Heart left ventricle (tissue), 16 donors: ENCODE measurements around the gene MAML1. TPM values are rescaled to one million over a fixed set of nuclear protein-coding genes. Genes with fewer than 3 reads are reported as not detected.
"Not testable (repeated sequence)": the region's sequence is repeated elsewhere in the genome, so short reads cannot be mapped to it uniquely, and the experiment has no call there.

Experiments
- ATAC-seq, 4 donors: fragments of 200-7000 bp; cut with Tn5 transposase; one replicate each; pipeline ENCODE4 v1.9.1; 2020 to 2022; ENCODE audit warnings: moderate library complexity in 4 of 4, mild to moderate bottlenecking in 3 of 4, moderate number of reproducible peaks in 1 of 4
- DNase-seq, 5 donors: peaks; one replicate each; pipeline ENCODE4 v3.0.0-alpha.2; 2020
- H3K27ac ChIP-seq, 12 donors: fragments of 200-600 bp; sonication (generic) in 4 of 12; one replicate each; pipeline versions ENCODE4 v1.5.0 to v1.8.0; 2016 to 2022; ENCODE audit warnings: mild to moderate bottlenecking in 2 of 12
- H3K27me3 ChIP-seq, 9 donors: fragments of 200-600 bp; sonication (generic) in 2 of 9; one replicate each; pipeline versions ENCODE4 v1.5.1 to v1.8.0; 2016 to 2022; ENCODE audit warnings: mild to moderate bottlenecking in 3 of 9
- H3K36me3 ChIP-seq, 9 donors: fragments of 200-600 bp; sonication (generic) in 2 of 9; one replicate each; pipeline versions ENCODE4 v1.5.0 to v1.8.0; 2018 to 2022; ENCODE audit warnings: mild to moderate bottlenecking in 2 of 9
- H3K4me1 ChIP-seq, 12 donors: fragments of 200-600 bp; sonication (generic) in 4 of 12; one replicate each; pipeline versions ENCODE4 v1.5.0 to v1.8.0; 2016 to 2022; ENCODE audit warnings: mild to moderate bottlenecking in 3 of 12
- H3K4me3 ChIP-seq, 12 donors: fragments of 200-600 bp; sonication (generic) in 4 of 12; one replicate each; pipeline versions ENCODE4 v1.5.0 to v1.8.0; 2017 to 2022; ENCODE audit warnings: mild to moderate bottlenecking in 9 of 12, moderate library complexity in 4 of 12
- H3K9me3 ChIP-seq, 12 donors: fragments of 200-600 bp; sonication (generic) in 4 of 12; one replicate each; pipeline versions ENCODE4 v1.5.0 to v1.8.0; 2016 to 2022; ENCODE audit warnings: mild to moderate bottlenecking in 1 of 12
- POLR2A ChIP-seq, 2 donors: fragments of 450-650 bp; IDR thresholded peaks; one replicate each; pipeline ENCODE4 v1.6.1; 2017; ENCODE audit warnings: antibody characterized with exemption in 2 of 2, mild to moderate bottlenecking in 2 of 2, moderate library complexity in 2 of 2
- WGBS, 4 donors: extraction: QIAGEN DNeasy Blood & Tissue Kit in 2 of 4; methylation state at CpG; one replicate each; pipeline versions ENCODE4 v1.1.5 to v1.1.7; 2013 to 2018; 5-methylcytosine and 5-hydroxymethylcytosine counted together
- intact Hi-C, 10 donors: fragments of 100-400 bp; cut with DNase I; formaldehyde crosslinking; loops; one replicate each; pipeline versions ENCODE4 v1.11.1 to v1.14.2; 2022
- long read RNA-seq, 3 donors: library from polyadenylated mRNA; unstranded; transcript quantifications; one replicate each; pipeline ENCODE4 v2.0.0, GENCODE V29; 2020 to 2021
- polyA plus RNA-seq, 2 donors: library from polyadenylated mRNA; stranded (reverse); fragments of 200-250 nt; gene quantifications; one replicate each; pipeline ENCODE4 v1.2.3, GENCODE V29; 2013
- total RNA-seq, 9 donors: library from RNA; depleted of rRNA in 2 of 9; stranded (reverse); fragments of >200 nt in 2 of 9; fragmentation: NEBNext Ultra II Directional in 3 of 9; extraction: Animal tissue kit (Norgen Biotek cat#: 25700) in 3 of 9; gene quantifications; one replicate each; pipeline versions ENCODE4 v1.1.0 to v1.2.4, GENCODE V29; 2016 to 2023
- TF ChIP-seq, protein P1 (sequence below), 12 donors: fragments of 200-600 bp; sonication (generic) in 4 of 12; IDR thresholded peaks; one replicate each; pipeline versions ENCODE4 v1.5.0 to v1.8.0; 2018 to 2022; ENCODE audit warnings: antibody characterized with exemption in 12 of 12, mild to moderate bottlenecking in 5 of 12
- donor health status: ischemic (EF 13 %, LVEDD 7.1; RV severe dilation, severe dysfunction).
- donor health status: healthy with polysubstance abuse.
- donor health status: DM: no; HTN: yes; CAD: no.
- donor health status: DM: no; HTN: no; CAD: no.
- donor health status: ischemic (EF 25% LVEDD 6.9; RV normal size, moderate dysfunction).
- donor health status: ischemic (EF 25% LVEDD 5.7; RV mildly dilated, moderate dysfunction).
- donor health status: healthy.
- donor health status: DM: yes; HTN: yes; CAD: no.
- donor health status: ischemic (EF 35%, LVEDD 5.7; RV mildly dilated, moderate dysfunction).
- donor health status: nonischemic (EF 11% LVEDD 7.7; RV severe dilation, severe dysfunction).
- donor health status: DM: yes; HTN: yes; CAD: no.
- donor health status: PGD.
- donor health status: ischemic (EF 29% LVEDD 5.4; RV normal size, mild dysfunction).
- donor health status: nonischemic (EF 23%, LVEDD 6.1; RV moderate dilation, normal function).

MAML1 gene, protein sequence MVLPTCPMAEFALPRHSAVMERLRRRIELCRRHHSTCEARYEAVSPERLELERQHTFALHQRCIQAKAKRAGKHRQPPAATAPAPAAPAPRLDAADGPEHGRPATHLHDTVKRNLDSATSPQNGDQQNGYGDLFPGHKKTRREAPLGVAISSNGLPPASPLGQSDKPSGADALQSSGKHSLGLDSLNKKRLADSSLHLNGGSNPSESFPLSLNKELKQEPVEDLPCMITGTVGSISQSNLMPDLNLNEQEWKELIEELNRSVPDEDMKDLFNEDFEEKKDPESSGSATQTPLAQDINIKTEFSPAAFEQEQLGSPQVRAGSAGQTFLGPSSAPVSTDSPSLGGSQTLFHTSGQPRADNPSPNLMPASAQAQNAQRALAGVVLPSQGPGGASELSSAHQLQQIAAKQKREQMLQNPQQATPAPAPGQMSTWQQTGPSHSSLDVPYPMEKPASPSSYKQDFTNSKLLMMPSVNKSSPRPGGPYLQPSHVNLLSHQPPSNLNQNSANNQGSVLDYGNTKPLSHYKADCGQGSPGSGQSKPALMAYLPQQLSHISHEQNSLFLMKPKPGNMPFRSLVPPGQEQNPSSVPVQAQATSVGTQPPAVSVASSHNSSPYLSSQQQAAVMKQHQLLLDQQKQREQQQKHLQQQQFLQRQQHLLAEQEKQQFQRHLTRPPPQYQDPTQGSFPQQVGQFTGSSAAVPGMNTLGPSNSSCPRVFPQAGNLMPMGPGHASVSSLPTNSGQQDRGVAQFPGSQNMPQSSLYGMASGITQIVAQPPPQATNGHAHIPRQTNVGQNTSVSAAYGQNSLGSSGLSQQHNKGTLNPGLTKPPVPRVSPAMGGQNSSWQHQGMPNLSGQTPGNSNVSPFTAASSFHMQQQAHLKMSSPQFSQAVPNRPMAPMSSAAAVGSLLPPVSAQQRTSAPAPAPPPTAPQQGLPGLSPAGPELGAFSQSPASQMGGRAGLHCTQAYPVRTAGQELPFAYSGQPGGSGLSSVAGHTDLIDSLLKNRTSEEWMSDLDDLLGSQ
- total RNA-seq (10 to 100 TPM in 8 of 9 donors, 1 to 10 TPM in 1; 9.5 to 18.0 (median 11.9) TPM), polyA plus RNA-seq (1 to 10 TPM; 6.9 to 9.0 TPM)
- long read RNA-seq, donor 1, partial matches to known transcripts: 0 of 5 reads
- long read RNA-seq, donor 1, other reads (novel, unspliced or antisense): 4 of 5 reads
- long read RNA-seq, donor 2, partial matches to known transcripts: 1 of 5 reads
- long read RNA-seq, donor 2, other reads (novel, unspliced or antisense): 4 of 5 reads
- long read RNA-seq, donor 3, partial matches to known transcripts: 1 of 7 reads
- long read RNA-seq, donor 3, other reads (novel, unspliced or antisense): 6 of 7 reads

DNA sequence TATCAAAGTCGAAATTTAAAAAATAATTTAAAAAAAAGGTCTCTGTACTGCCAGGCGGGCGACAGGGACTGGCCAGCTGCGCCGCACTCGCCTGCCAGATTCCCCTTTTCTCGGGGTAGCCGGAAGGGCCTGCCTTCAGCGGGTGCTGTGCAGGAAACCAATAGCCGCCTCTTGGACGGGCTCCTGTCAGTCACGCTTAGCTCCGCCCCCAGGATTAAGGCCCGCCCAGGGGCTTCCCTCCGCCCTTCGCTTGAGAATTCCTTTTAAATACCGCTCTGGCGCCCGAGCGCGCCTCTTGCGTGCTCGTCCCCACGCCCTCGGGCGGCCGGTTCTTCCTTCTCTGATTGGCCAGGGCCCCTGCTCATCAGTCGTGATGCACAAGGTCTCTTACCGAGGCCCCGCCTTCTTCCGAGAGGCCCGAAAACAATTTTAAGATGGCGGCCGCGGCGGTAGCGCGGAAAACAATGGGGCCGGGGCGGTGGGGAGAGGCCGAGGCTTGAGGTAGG is at the start of gene MAML1:
TSS of gene MAML1 (plus strand) at position 411 of the 506 bp plus-strand sequence. CDS start 291 bp downstream, outside the sequence.
- peak; percentile 98 to 100 (median 100) for ATAC-seq
- peaks cover 0 to 49% (median 37%) of the 10 kb centered on the region in 9 donors for H3K36me3 ChIP-seq
- intact Hi-C loops: loop anchor here in 3 of 10 donors (1.0 to 5.0 kb wide), 5 partner anchors 34 to 110 kb away; partner anchors contain the start of genes CANX (in 3 of the 3) and HNRNPH1 (in 1 of the 3)
- H3K27me3 ChIP-seq: no peaks in the 10 kb centered on the region
- DNase-seq: peak; percentile 100
- peak within 1 kb of the TSS; percentile 53 to 95 (median 81) for H3K4me3 ChIP-seq
- H3K9me3 ChIP-seq: no peaks in the 10 kb centered on the region
- 0 to 1% (median 0%) methylated on average over 30 to 41 of the region's 41 CpGs for WGBS, 4 donors
- peak in 1 of 2 donors; percentile 77 for TF ChIP-seq POLR2A (IDR thresholded peaks at IDR 0.05)
- TF ChIP-seq, protein P1, sequence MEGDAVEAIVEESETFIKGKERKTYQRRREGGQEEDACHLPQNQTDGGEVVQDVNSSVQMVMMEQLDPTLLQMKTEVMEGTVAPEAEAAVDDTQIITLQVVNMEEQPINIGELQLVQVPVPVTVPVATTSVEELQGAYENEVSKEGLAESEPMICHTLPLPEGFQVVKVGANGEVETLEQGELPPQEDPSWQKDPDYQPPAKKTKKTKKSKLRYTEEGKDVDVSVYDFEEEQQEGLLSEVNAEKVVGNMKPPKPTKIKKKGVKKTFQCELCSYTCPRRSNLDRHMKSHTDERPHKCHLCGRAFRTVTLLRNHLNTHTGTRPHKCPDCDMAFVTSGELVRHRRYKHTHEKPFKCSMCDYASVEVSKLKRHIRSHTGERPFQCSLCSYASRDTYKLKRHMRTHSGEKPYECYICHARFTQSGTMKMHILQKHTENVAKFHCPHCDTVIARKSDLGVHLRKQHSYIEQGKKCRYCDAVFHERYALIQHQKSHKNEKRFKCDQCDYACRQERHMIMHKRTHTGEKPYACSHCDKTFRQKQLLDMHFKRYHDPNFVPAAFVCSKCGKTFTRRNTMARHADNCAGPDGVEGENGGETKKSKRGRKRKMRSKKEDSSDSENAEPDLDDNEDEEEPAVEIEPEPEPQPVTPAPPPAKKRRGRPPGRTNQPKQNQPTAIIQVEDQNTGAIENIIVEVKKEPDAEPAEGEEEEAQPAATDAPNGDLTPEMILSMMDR (IDR thresholded peaks at IDR 0.05): no peak
- peaks cover 3 to 64% (median 38%) of the 10 kb centered on the region in 12 donors for H3K4me1 ChIP-seq
- H3K27ac ChIP-seq: peak within 1 kb of the TSS; percentile 77 to 97 (median 94)

DNA sequence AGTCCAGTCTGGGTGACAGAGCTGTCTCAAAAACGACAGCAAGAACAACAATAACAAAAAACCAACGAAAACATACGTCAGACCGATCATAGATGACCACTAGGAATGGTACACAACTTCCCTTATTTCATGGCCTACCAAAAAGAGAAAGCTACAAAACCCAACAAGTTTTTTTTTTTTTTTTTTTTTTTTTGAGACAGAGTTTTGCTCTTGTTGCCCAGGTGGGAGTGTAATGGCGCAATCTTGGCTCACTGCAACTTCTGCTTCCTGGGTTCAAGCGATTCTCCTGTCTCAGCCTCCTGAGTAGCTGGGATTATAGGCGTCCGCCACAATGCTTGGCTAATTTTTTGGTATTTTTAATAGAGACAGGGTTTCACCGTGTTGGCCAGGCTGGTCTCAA is 43.4 kb upstream of the MAML1 start:
- H3K36me3 ChIP-seq, ATAC-seq, H3K27me3 ChIP-seq, DNase-seq, intact Hi-C loops, H3K4me1 ChIP-seq, H3K27ac ChIP-seq, H3K9me3 ChIP-seq, H3K4me3 ChIP-seq: not testable (repeated sequence)
- 84 to 90% (median 88%) methylated on average over 9 of the region's 9 CpGs for WGBS, 4 donors

DNA sequence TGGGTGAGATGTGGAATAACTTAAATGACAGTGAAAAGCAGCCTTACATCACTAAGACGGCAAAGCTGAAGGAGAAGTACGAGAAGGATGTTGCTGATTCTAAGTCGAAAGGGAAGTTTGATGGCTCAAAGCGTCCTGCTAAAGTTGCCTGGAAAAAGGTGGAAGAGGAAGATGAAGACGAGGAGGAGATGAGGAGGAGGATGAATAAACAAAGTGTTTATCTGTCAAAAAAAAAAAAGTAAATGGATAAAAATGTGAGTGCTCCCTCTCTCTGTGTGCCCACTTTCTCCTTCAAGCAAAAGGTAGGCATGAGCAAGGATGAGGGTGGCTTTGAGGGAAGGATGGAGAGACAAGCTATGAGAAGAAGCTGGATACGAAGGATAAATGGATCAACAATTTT is 38.1 kb upstream of the MAML1 start:
- Histone ChIP-seq H3K36me3 (no peaks in the 10 kb centered on the region), H3K4me3 (no peak overlapping the region), H3K27me3 (no peaks in the 10 kb centered on the region), H3K4me1 (peaks cover 0 to 19% (median 9%) of the 10 kb centered on the region in 12 donors), H3K27ac (no peak overlapping the region), H3K9me3 (no peaks in the 10 kb centered on the region)
- WGBS, 4 donors: 90 to 95% (median 91%) methylated on average over 6 of the region's 6 CpGs
- TF ChIP-seq, protein P1 (IDR thresholded peaks at IDR 0.05): no peak
- no peak for TF ChIP-seq POLR2A (IDR thresholded peaks at IDR 0.05)
- ATAC-seq (no peak), DNase-seq (no peak)
- intact Hi-C loops: no loop called here

DNA sequence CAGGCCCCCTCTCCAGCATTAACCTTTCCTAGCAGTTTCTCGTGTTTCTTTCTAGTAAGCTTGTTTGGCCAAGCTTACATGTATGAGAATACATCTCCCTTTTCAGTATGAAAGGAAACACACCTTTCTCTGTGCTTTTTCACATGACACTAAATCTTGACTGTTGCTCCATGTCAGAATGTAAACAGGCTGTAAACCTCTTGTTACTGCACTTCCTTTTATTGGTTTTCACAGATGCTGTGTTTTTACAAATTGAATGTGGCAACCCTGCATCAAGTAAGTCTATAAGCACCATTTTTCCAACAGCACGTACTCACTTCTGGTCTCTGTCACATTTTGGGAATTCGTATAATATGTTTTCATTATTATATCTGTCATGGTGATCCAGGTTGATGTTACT is 36.0 kb upstream of the MAML1 start:
- H3K27ac ChIP-seq: peak overlapping the region in 3 of 12 donors; percentile 87 to 97 (median 93)
- H3K4me1 ChIP-seq: peaks cover 0 to 36% (median 21%) of the 10 kb centered on the region in 12 donors
- intact Hi-C loops: no loop called here
- DNase-seq: no peak
- peaks cover 0 to 5% (median 0%) of the 10 kb centered on the region in 9 donors for H3K36me3 ChIP-seq
- H3K4me3 ChIP-seq: no peak overlapping the region
- no peak for TF ChIP-seq POLR2A (IDR thresholded peaks at IDR 0.05)
- TF ChIP-seq, protein P1 (IDR thresholded peaks at IDR 0.05): no peak
- no peak for ATAC-seq
- 93 to 97% (median 95%) methylated on average over 3 of the region's 3 CpGs for WGBS, 4 donors
- no peaks in the 10 kb centered on the region for H3K27me3 ChIP-seq
- H3K9me3 ChIP-seq: no peaks in the 10 kb centered on the region
